A673 (cell line): ENCODE results near the gene ZFAND2B. TPM values are rescaled to one million over a fixed set of nuclear protein-coding genes. Genes with fewer than 3 reads are reported as not detected.

Source experiments
- BruUV-seq: library from RNA; stranded (reverse); fragments of 400-500 nt; replicated peaks from 2 replicates; lab custom pipeline; 2021; lab: Mats Ljungman, UMichigan
- CTCF ChIA-PET: fragments of 300-600 bp; sonication (Branson Sonifier 250); formaldehyde crosslinking; loops from one replicate; lab custom pipeline; 2022; ENCODE audit warnings: antibody characterized with exemption; lab: Charles Lee
- POLR2A ChIA-PET: fragments of 300-600 bp; sonication (Branson Sonifier 250); formaldehyde crosslinking; loops from one replicate; lab custom pipeline; 2022; ENCODE audit warnings: antibody characterized with exemption; ENCODE audit not compliant: low non-redundant PET; lab: Charles Lee
- DNase-seq: peaks from one replicate; pipeline ENCODE4 v3.0.0-alpha.2; 2015; ENCODE audit warnings: low spot score
- H3K27ac ChIP-seq: fragments of 200-600 bp; sonication (generic); 2 replicates; pipeline ENCODE4 v1.5.1; 2016; ENCODE audit warnings: mixed run types, low read depth, mild to moderate bottlenecking, mixed read lengths, antibody characterized with exemption, low read length; ENCODE audit not compliant: poor library complexity, severe bottlenecking
- H3K27me3 ChIP-seq: fragments of 200-600 bp; sonication (generic); replicated peaks from 2 replicates; pipeline ENCODE4 v1.6.1; 2017; ENCODE audit warnings: mixed run types, low read depth, mild to moderate bottlenecking, mixed read lengths, antibody characterized with exemption, low read length; ENCODE audit not compliant: insufficient read depth, poor library complexity
- H3K36me3 ChIP-seq: fragments of 200-600 bp; sonication (generic); 2 replicates; pipeline ENCODE4 v1.6.1; 2016; ENCODE audit warnings: mixed run types, mild to moderate bottlenecking, mixed read lengths, antibody characterized with exemption, low read length; ENCODE audit not compliant: insufficient read depth, poor library complexity, severe bottlenecking
- H3K4me1 ChIP-seq: fragments of 200-600 bp; sonication (generic); 2 replicates; pipeline ENCODE4 v1.6.1; 2017; ENCODE audit warnings: mixed run types, mild to moderate bottlenecking, mixed read lengths, antibody characterized with exemption, low read length; ENCODE audit not compliant: insufficient read depth, poor library complexity, severe bottlenecking
- H3K4me3 ChIP-seq: fragments of 200-600 bp; sonication (generic); 2 replicates; pipeline ENCODE4 v1.5.1; 2016; ENCODE audit warnings: low read depth, mixed run types, mild to moderate bottlenecking, mixed read lengths, low read length; ENCODE audit not compliant: poor library complexity, severe bottlenecking
- H3K9me3 ChIP-seq: fragments of 200-600 bp; sonication (generic); 2 replicates; pipeline ENCODE4 v1.6.1; 2016; ENCODE audit warnings: mixed run types, low read depth, mild to moderate bottlenecking, mixed read lengths, antibody characterized with exemption, low read length; ENCODE audit not compliant: poor library complexity, severe bottlenecking
- EZH2 ChIP-seq: fragments of 200-600 bp; sonication (generic); IDR thresholded peaks from 2 replicates; pipeline ENCODE4 v1.6.1; 2017; ENCODE audit warnings: borderline replicate concordance, low read depth, mild to moderate bottlenecking, mixed read lengths, antibody characterized with exemption, low read length; ENCODE audit not compliant: poor library complexity, severe bottlenecking
- intact Hi-C: fragments of 100-400 bp; cut with micrococcal nuclease; formaldehyde crosslinking; loops from one replicate; pipeline ENCODE4 v1.10.0; 2022; ENCODE audit not compliant: unreplicated experiment
- total RNA-seq: library from RNA; stranded (reverse); gene quantifications from 2 replicates; pipeline ENCODE4 v1.2.3, GENCODE V29; 2021
- TF ChIP-seq, protein P1 (sequence below): fragments of 300-800, 200-600 bp; sonication (generic); conservative IDR thresholded peaks from 2 replicates; pipeline ENCODE4 v1.5.1; 2017; ENCODE audit warnings: low read depth, mild to moderate bottlenecking, antibody characterized with exemption, low read length, moderate library complexity, mixed read lengths

The ZFAND2B gene
- total RNA-seq, 1 experiment from 2014 or later = 20.0 TPM

DNA sequence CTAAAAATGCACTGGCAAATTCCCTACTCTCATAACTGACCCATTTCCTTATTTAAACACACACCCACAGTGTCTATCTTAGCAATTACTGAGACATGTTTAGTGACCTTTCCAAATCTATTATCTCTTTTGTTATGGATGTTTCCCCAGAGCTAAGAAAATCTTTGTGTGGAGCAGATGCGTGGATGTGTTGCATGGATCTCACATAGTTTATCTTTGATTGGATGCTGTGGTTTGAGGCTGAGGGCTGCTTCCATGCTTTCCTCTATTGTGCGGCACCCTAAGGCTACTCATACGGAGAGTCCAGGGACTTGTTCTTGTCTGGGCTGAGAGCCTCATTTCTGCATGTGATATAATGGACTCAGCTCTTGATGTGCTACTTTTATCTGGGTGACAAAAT, 27.7 kb downstream of the ZFAND2B start:
- Histone ChIP-seq H3K9me3 (no peaks in the 10 kb centered on the region), H3K27me3 (no peaks in the 10 kb centered on the region), H3K4me3 (no peak overlapping the region), H3K36me3 (peaks cover 47% of the 10 kb centered on the region), H3K27ac (no peak overlapping the region), H3K4me1 (peaks cover 6% of the 10 kb centered on the region)
- no TSS peak for BruUV-seq
- no peak for DNase-seq
- no peak for TF ChIP-seq EZH2
- TF ChIP-seq, protein P1, sequence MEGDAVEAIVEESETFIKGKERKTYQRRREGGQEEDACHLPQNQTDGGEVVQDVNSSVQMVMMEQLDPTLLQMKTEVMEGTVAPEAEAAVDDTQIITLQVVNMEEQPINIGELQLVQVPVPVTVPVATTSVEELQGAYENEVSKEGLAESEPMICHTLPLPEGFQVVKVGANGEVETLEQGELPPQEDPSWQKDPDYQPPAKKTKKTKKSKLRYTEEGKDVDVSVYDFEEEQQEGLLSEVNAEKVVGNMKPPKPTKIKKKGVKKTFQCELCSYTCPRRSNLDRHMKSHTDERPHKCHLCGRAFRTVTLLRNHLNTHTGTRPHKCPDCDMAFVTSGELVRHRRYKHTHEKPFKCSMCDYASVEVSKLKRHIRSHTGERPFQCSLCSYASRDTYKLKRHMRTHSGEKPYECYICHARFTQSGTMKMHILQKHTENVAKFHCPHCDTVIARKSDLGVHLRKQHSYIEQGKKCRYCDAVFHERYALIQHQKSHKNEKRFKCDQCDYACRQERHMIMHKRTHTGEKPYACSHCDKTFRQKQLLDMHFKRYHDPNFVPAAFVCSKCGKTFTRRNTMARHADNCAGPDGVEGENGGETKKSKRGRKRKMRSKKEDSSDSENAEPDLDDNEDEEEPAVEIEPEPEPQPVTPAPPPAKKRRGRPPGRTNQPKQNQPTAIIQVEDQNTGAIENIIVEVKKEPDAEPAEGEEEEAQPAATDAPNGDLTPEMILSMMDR = no peak
- CTCF ChIA-PET = no interaction called here
- intact Hi-C loops = no loop called here
- POLR2A ChIA-PET = no interaction called here

DNA sequence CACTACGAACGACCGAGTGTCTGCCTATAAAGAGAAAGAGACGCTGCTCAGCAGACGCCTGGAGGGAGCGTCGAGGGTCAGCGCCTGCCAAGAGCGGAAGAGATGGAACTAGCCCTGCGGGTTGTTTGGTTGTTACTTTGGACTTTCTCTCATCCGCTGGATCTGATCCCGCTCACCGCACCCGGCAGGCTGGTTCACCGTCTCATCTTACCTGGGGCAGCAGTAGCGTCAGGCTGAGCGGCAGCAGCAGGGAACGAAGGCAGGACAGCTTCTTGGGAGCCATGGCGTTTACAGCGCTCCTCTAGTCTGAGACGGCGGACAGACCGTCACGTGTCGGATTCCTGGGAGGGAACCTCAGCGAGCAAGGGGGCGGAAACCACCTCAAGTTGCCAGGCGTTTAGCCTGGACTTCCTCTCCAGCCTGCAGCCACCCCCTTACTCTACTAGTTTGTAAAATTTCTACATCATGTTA, 36.7 kb downstream of the ZFAND2B start:
- Histone ChIP-seq H3K27ac (no peak overlapping the region), H3K4me1 (peaks cover 5% of the 10 kb centered on the region), H3K9me3 (no peaks in the 10 kb centered on the region), H3K36me3 (peaks cover 4% of the 10 kb centered on the region), H3K27me3 (no peaks in the 10 kb centered on the region), H3K4me3 (no peak overlapping the region)
- TSS peak; percentile 16 for BruUV-seq
- DNase-seq = no peak
- CTCF ChIA-PET = no interaction called here
- intact Hi-C loops = no loop called here
- TF ChIP-seq, protein P1 = no peak
- TF ChIP-seq EZH2 = no peak
- POLR2A ChIA-PET = no interaction called here

DNA sequence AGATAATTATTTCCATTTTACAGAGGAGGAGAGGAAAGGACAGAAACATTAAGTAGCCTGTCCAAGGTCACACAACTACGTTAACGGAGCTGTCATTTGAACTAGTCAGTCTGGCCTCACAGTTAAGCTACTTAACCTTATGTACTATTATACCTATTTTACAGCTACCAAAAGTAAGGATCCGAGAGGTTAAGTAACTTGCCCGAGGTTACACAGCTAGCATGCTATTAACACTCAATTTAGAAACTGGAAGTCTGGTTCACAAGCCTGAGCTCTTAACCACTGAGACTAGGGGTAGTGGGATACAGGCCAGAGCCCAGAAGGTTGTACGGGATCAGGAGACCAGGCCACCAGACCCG, 38.2 kb downstream of the ZFAND2B start:
- no peaks in the 10 kb centered on the region for H3K27me3 ChIP-seq
- peak overlapping the region; percentile 85 for H3K4me3 ChIP-seq
- intact Hi-C loops = no loop called here
- peak overlapping the region; percentile 85 for H3K27ac ChIP-seq
- ChIA-PET POLR2A (no interaction called here), CTCF (interaction anchor here (1.3 kb wide), 1 partner anchor 50 kb away, joined by 4 read pairs; no protein-coding TSS in a partner anchor)
- no peaks in the 10 kb centered on the region for H3K9me3 ChIP-seq
- DNase-seq = no peak
- peaks cover 4% of the 10 kb centered on the region for H3K36me3 ChIP-seq
- BruUV-seq = TSS peak; percentile 66
- no peak for TF ChIP-seq EZH2
- TF ChIP-seq, protein P1 = no peak
- H3K4me1 ChIP-seq = peaks cover 17% of the 10 kb centered on the region
